Transverse colon (tissue), 4 donors: ENCODE data around the gene SLC5A5. TPM values are rescaled to one million over a fixed set of nuclear protein-coding genes. Genes with fewer than 3 reads are reported as not detected.

Experiments used
- DNase-seq: peaks from one replicate; pipeline ENCODE4 v3.0.0-alpha.2; 2019
- H3K27ac ChIP-seq, 4 donors: fragments of 200-600 bp; sonication (generic); 2 replicates each; pipeline ENCODE4 v1.5.1; 2016 to 2018; ENCODE audit warnings: inconsistent platforms in 4 of 4
- H3K27me3 ChIP-seq: fragments of 200-600 bp; sonication (generic); 2 replicates; pipeline ENCODE4 v1.5.1; 2017; ENCODE audit warnings: inconsistent platforms
- H3K36me3 ChIP-seq, 4 donors: fragments of 200-600 bp; sonication (generic); 2 replicates each; pipeline ENCODE4 v1.5.1; 2017 to 2019; ENCODE audit warnings: inconsistent platforms in 4 of 4
- H3K4me1 ChIP-seq, 4 donors: fragments of 200-600 bp; sonication (generic); 2 replicates each; pipeline ENCODE4 v1.5.1; 2017 to 2020; ENCODE audit warnings: inconsistent platforms in 4 of 4
- H3K4me3 ChIP-seq, 4 donors: fragments of 200-600 bp; sonication (generic); 1 replicate in 1 of 4; 2 replicates in 3 of 4; pipeline versions ENCODE4 v1.5.1 to v1.6.1; 2017 to 2019; ENCODE audit warnings: inconsistent platforms in 4 of 4
- H3K9me3 ChIP-seq, 2 donors: fragments of 200-600 bp; sonication (generic); 2 replicates each; pipeline ENCODE4 v1.5.1; 2017 to 2019; ENCODE audit warnings: inconsistent platforms in 2 of 2
- CTCF ChIP-seq, 5 experiments: fragments of 200-600 bp in 3 of 5; fragments of 450-650 bp in 2 of 5; sonication (generic) in 3 of 5; IDR thresholded peaks; 1 replicate in 2 of 5; 2 replicates in 3 of 5; pipeline ENCODE4 v1.5.1; 2016 to 2017; ENCODE audit warnings: antibody characterized with exemption in 5 of 5, inconsistent platforms in 3 of 5, mild to moderate bottlenecking in 2 of 5, moderate library complexity in 1 of 5
- EP300 ChIP-seq: sonication (generic); formaldehyde crosslinking; IDR thresholded peaks from one replicate; pipeline ENCODE4 v1.6.1; 2017; ENCODE audit warnings: antibody characterized with exemption, low read depth
- POLR2A ChIP-seq: fragments of 450-650 bp; IDR thresholded peaks from one replicate; pipeline ENCODE4 v1.6.1; 2016; ENCODE audit warnings: antibody characterized with exemption, mild to moderate bottlenecking, moderate library complexity
- POLR2AphosphoS5 ChIP-seq, 3 donors: sonication (generic); formaldehyde crosslinking; IDR thresholded peaks; one replicate each; pipeline ENCODE4 v1.6.1; 2016; ENCODE audit warnings: antibody characterized with exemption in 3 of 3
- WGBS, 2 donors: methylation state at CpG; one replicate each; pipeline ENCODE4 v1.1.5; 2018; ENCODE audit warnings: low coverage in 1 of 2; 5-methylcytosine and 5-hydroxymethylcytosine counted together
- in situ Hi-C, 4 donors: fragments of 200-750 bp; cut with MboI; loops; one replicate each; pipeline versions ENCODE4 v1.15.0 to v1.15.1; 2017; ENCODE audit warnings: low sequenced_read_pairs in 3 of 4, low pct_ligation_motif_present in 1 of 4, low pct_unique_long_range_greater_than_20kb in 1 of 4
- intact Hi-C: fragments of 100-400 bp; cut with DNase I; formaldehyde crosslinking; loops from one replicate; pipeline ENCODE4 v1.15.1; 2023; ENCODE audit warnings: low total_unique reads
- total RNA-seq, 4 donors: library from RNA; depleted of rRNA; stranded (reverse); fragments of >200 nt; gene quantifications; one replicate each; pipeline ENCODE4 v1.1.0, GENCODE V29; 2016

Gene SLC5A5
- total RNA-seq, 4 donors from 2014 or later, result not detected

- DNase-seq, result no peak
- in situ Hi-C loops (loop anchor here in 2 of 4 donors (10.0 to 25.0 kb wide), 3 partner anchors 52 to 160 kb away; partner anchors contain the start of gene MAP1S (in 1 of the 2)), intact Hi-C loops (no loop called here)
- H3K27ac ChIP-seq, result no peak overlapping the region
- H3K4me1 ChIP-seq, result peaks cover 6 to 22% (median 15%) of the 10 kb centered on the region in 4 donors
- peak overlapping the region in 2 of 4 donors; percentile 4 to 22 for H3K4me3 ChIP-seq
- 6 to 20% methylated on average over 2 to 32 of the region's 61 CpGs for WGBS, 2 donors
- H3K9me3 ChIP-seq, result no peaks in the 10 kb centered on the region
- H3K36me3 ChIP-seq, result no peaks in the 10 kb centered on the region
- TF ChIP-seq POLR2AphosphoS5 (IDR thresholded peaks at IDR 0.05), result no peak
- no peak for TF ChIP-seq POLR2A
- TF ChIP-seq CTCF (IDR thresholded peaks at IDR 0.05), result no peak
- TF ChIP-seq EP300, result no peak
- peaks cover 72% of the 10 kb centered on the region for H3K27me3 ChIP-seq
Measured at GRCh38 chr19:17872251-17873001, 681 bp downstream of the SLC5A5 start.

GRCh38 chr19:17873786-17874757 lies 2.3 kb downstream of the SLC5A5 start:
- Histone ChIP-seq H3K4me3 (peak overlapping the region in 2 of 4 donors; percentile 25 to 31), H3K27me3 (peaks cover 76% of the 10 kb centered on the region), H3K9me3 (no peaks in the 10 kb centered on the region), H3K4me1 (peaks cover 6 to 22% (median 15%) of the 10 kb centered on the region in 4 donors), H3K27ac (no peak overlapping the region), H3K36me3 (no peaks in the 10 kb centered on the region)
- TF ChIP-seq CTCF (IDR thresholded peaks at IDR 0.05) (no peak), EP300 (no peak), POLR2A (no peak)
- in situ Hi-C loops, result loop anchor here in 2 of 4 donors (10.0 to 25.0 kb wide), 3 partner anchors 51 to 162 kb away; partner anchors contain the start of gene MAP1S (in 1 of the 2)
- intact Hi-C loops, result no loop called here
- DNase-seq, result peak; percentile 53
- 15% methylated on average over 34 of the region's 63 CpGs; no CpG with 5 or more reads in 1 of the 2 donors for WGBS, 2 donors

- intact Hi-C loops, result no loop called here
- no peaks in the 10 kb centered on the region for H3K36me3 ChIP-seq
- 86% methylated on average over 8 of the region's 9 CpGs; no CpG with 5 or more reads in 1 of the 2 donors for WGBS, 2 donors
- no peaks in the 10 kb centered on the region for H3K9me3 ChIP-seq
- H3K4me3 ChIP-seq, result no peak overlapping the region
- DNase-seq, result no peak
- TF ChIP-seq POLR2A (no peak), POLR2AphosphoS5 (IDR thresholded peaks at IDR 0.05) (no peak), EP300 (no peak), CTCF (IDR thresholded peaks at IDR 0.05) (no peak)
- in situ Hi-C loops, result loop anchor here in 2 of 4 donors (10.0 to 25.0 kb wide), 3 partner anchors 50 to 162 kb away; partner anchors contain the start of gene MAP1S (in 1 of the 2)
- peaks cover 6 to 22% (median 15%) of the 10 kb centered on the region in 4 donors for H3K4me1 ChIP-seq
- H3K27me3 ChIP-seq, result peaks cover 71% of the 10 kb centered on the region
- H3K27ac ChIP-seq, result no peak overlapping the region
Measured at GRCh38 chr19:17874758-17875135, 3.0 kb downstream of the SLC5A5 start.

GRCh38 chr19:17877696-17878095 lies 6.0 kb downstream of the SLC5A5 start:
- no peak for TF ChIP-seq CTCF (IDR thresholded peaks at IDR 0.05)
- no peak for TF ChIP-seq POLR2A
- no peak for TF ChIP-seq POLR2AphosphoS5 (IDR thresholded peaks at IDR 0.05)
- TF ChIP-seq EP300, result no peak
- no peak overlapping the region for H3K4me3 ChIP-seq
- peaks cover 42% of the 10 kb centered on the region for H3K27me3 ChIP-seq
- intact Hi-C loops (no loop called here), in situ Hi-C loops (loop anchor here in 1 of 4 donors (10.0 kb wide), 1 partner anchor 47 kb away; no protein-coding TSS in a partner anchor)
- H3K9me3 ChIP-seq, result no peaks in the 10 kb centered on the region
- H3K36me3 ChIP-seq, result no peaks in the 10 kb centered on the region
- H3K27ac ChIP-seq, result no peak overlapping the region
- no peak for DNase-seq
- WGBS, 2 donors, result 71% methylated on average over 16 of the region's 16 CpGs; no CpG with 5 or more reads in 1 of the 2 donors
- H3K4me1 ChIP-seq, result peaks cover 2 to 11% (median 8%) of the 10 kb centered on the region in 4 donors
